ENCODE results near the gene RASIP1.

Gene RASIP1

DNA sequence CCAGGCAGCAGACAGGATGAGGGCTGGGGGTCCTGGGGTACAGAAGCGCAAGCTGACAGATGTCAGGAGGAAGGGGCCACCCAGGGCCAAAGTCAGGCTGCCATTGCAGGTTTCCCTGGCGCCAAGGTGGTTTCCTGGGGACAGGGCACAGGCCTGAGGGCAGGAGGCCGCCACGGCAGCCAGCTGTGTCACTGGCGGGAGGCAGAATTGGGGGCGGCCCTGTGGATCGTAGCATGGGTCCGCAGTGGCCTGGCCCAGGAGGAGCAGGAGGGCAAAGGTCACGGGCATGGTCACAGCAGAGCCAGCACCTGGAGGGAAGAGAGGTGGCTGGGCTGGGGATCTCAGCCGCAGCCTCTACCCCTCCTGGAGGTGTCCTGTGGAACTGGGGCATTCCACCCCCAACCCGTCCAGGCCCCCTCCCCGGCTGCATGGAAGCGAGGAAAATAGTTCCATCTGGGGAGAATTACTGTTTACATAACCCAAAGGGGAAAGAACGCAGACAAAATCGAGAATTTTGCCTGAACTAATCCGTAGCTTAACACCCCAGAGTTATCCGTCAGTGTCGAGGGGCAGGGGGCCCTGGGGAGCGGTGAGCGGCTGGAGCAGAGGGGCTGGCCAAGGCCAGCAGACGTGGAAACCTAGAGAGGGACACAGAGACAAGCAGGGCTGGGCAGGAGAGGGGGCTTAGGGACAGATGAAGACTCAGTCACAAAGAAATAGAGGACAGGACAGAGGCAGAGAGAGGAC is 69.5 kb downstream of the RASIP1 start:
- Histone ChIP-seq H3K27ac (no peak overlapping the region), H3K4me1 (no peaks in the 10 kb centered on the region), H3K79me2 (no peaks in the 10 kb centered on the region), H3K4me3 (ENCODE audit: low read depth, low read length) (no peak overlapping the region), H3K27me3 (ENCODE audit: control insufficient read depth, insufficient read depth, low read length) (no peaks in the 10 kb centered on the region), H2AFZ (no peak overlapping the region), H3K36me3 (ENCODE audit: control insufficient read depth, insufficient read depth, low read length) (no peaks in the 10 kb centered on the region), H3K9me3 (ENCODE audit: control insufficient read depth, low read length) (no peaks in the 10 kb centered on the region), H3K4me2 (ENCODE audit: low read length) (no peak overlapping the region), H3K9ac (no peak overlapping the region)
- TF ChIP-seq, protein P1, sequence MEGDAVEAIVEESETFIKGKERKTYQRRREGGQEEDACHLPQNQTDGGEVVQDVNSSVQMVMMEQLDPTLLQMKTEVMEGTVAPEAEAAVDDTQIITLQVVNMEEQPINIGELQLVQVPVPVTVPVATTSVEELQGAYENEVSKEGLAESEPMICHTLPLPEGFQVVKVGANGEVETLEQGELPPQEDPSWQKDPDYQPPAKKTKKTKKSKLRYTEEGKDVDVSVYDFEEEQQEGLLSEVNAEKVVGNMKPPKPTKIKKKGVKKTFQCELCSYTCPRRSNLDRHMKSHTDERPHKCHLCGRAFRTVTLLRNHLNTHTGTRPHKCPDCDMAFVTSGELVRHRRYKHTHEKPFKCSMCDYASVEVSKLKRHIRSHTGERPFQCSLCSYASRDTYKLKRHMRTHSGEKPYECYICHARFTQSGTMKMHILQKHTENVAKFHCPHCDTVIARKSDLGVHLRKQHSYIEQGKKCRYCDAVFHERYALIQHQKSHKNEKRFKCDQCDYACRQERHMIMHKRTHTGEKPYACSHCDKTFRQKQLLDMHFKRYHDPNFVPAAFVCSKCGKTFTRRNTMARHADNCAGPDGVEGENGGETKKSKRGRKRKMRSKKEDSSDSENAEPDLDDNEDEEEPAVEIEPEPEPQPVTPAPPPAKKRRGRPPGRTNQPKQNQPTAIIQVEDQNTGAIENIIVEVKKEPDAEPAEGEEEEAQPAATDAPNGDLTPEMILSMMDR (IDR thresholded peaks at IDR 0.05) = no peak

Measured in parathyroid adenoma (tissue), 2 donors.